ENCODE measurements around the gene RAB35. TPM values are rescaled to one million over a fixed set of nuclear protein-coding genes. Genes with fewer than 3 reads are reported as not detected.

Gene RAB35
- total RNA-seq, 4 donors from 2014 or later, result 31.5 to 39.5 (median 33.8) TPM

DNA sequence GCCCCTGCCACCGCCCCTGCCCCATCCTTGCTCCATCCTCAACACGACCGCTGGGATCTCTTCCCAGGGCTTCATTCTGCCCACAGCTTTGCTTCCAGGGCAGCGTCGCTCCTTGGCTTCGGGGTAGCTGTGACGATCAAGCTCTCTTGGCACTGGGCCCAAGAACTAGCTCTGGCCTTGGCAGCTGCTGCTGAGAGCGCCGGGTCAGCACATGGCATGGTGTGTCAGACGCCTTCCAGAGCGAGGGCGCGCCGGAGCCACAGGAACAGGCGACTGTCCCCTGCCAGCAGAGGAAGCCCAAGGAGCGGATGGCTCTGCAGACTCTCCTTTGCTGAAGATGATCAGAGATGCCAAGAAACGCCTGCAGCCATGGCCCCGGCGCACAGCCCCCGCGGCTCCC is 15.9 kb downstream of the RAB35 start:
- TF ChIP-seq, protein P1, sequence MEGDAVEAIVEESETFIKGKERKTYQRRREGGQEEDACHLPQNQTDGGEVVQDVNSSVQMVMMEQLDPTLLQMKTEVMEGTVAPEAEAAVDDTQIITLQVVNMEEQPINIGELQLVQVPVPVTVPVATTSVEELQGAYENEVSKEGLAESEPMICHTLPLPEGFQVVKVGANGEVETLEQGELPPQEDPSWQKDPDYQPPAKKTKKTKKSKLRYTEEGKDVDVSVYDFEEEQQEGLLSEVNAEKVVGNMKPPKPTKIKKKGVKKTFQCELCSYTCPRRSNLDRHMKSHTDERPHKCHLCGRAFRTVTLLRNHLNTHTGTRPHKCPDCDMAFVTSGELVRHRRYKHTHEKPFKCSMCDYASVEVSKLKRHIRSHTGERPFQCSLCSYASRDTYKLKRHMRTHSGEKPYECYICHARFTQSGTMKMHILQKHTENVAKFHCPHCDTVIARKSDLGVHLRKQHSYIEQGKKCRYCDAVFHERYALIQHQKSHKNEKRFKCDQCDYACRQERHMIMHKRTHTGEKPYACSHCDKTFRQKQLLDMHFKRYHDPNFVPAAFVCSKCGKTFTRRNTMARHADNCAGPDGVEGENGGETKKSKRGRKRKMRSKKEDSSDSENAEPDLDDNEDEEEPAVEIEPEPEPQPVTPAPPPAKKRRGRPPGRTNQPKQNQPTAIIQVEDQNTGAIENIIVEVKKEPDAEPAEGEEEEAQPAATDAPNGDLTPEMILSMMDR (IDR thresholded peaks at IDR 0.05), result no peak
- no peak for TF ChIP-seq POLR2A (IDR thresholded peaks at IDR 0.05)
- WGBS, 2 donors, result 39 to 46% methylated on average over 13 to 20 of the region's 21 CpGs
- no peak overlapping the region for H3K4me3 ChIP-seq (ENCODE audit: low read depth, poor library complexity, severe bottlenecking)
- no peak for DNase-seq (ENCODE audit: low spot score in 2 of 2)
- intact Hi-C loops (cut with DNase I; ENCODE audit: low total_unique reads), result no loop called here

DNA sequence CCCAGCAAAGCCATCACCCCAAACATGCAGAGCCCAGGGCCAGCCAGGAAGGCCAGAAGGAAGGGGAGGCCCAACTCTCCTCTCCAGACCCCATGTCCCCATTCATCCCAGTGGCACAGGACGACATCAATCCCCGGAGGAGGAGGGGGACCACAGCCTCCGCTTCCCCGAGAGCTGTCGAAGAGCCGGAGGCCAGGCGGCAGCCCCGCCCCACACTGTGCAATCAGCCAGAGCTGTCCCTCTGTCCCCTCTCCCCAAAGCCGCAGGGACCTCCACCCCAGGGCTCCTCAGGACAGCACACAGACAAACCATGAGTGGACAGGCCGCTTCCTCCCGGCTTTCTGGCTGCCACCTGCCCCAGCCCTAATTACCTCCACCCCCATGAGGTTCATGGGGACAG is 16.8 kb downstream of the RAB35 start:
- intact Hi-C loops (cut with DNase I; ENCODE audit: low total_unique reads), result no loop called here
- no peak for DNase-seq (ENCODE audit: low spot score in 2 of 2)
- TF ChIP-seq POLR2A (IDR thresholded peaks at IDR 0.05), result no peak
- TF ChIP-seq, protein P1 (IDR thresholded peaks at IDR 0.05), result no peak
- 89 to 91% methylated on average over 4 to 8 of the region's 11 CpGs for WGBS, 2 donors
- no peak overlapping the region for H3K4me3 ChIP-seq (ENCODE audit: low read depth, poor library complexity, severe bottlenecking)

DNA sequence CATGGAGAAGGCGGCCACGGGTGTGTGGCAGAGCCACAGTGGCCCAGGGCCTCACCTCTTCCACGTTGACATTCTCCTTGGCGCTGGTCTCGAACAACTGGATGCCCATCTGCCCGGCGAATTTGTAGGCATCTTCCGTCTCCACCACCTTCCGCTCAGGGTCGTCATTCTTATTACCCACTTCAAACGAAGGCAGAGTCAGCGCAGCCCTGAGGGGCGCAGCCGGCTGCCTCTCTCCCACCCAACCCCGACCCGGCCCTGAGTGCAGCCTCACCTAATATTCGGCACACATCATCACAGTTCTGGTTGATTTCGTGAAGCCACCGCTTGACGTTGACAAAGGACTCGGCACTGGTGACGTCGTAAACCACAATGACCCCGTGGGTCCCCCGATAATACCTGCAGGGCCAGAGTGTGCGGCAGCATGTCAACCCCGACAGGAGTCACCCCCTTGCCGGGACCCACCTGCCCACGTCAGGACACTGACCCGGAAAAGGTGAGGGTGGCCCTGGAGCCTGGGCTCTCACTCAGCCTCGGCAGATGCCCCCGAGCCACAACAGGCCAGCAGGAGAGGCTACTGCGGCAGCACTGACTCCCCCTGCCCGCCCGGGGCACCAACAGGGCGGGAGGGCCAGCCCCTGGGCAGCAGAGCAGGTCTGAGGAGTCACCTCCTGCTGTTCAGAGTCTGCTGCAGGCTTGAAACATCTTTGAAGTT is 17.6 kb downstream of the RAB35 start:
- no peak overlapping the region for H3K4me3 ChIP-seq (ENCODE audit: low read depth, poor library complexity, severe bottlenecking)
- intact Hi-C loops (cut with DNase I; ENCODE audit: low total_unique reads), result no loop called here
- TF ChIP-seq POLR2A (IDR thresholded peaks at IDR 0.05), result no peak
- TF ChIP-seq, protein P1 (IDR thresholded peaks at IDR 0.05), result no peak
- no peak for DNase-seq (ENCODE audit: low spot score in 2 of 2)
- WGBS, 2 donors, result 82 to 92% methylated on average over 34 to 36 of the region's 36 CpGs

DNA sequence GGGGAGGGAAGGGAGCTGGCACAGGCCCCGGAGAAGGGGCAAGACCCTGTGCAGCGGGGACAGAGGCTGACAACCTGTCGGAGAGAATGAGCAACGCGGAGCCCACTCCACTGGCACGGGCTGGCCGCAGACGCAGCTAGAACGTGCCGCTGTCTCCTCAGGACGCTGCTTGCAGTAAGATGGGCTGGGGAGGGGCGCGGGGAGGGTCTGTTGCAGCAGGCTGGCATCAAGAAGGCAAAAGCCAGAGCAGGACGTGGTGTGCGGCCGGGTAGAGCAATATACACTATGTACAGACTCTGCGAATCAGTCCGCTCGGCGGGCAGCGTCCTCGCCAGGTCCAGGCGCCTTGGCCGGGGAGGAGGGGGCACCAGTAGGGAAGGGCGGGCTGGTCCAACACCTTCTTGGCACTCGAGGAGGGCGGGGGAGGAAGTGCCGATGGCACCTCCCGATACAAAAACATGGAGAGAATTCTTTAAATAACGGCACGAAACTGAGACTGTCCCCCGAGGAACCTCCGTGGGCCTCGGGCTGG is 19.8 kb downstream of the RAB35 start:
- intact Hi-C loops (cut with DNase I; ENCODE audit: low total_unique reads), result no loop called here
- no peak overlapping the region for H3K4me3 ChIP-seq (ENCODE audit: low read depth, poor library complexity, severe bottlenecking)
- TF ChIP-seq, protein P1 (IDR thresholded peaks at IDR 0.05), result no peak
- TF ChIP-seq POLR2A (IDR thresholded peaks at IDR 0.05), result no peak
- no peak for DNase-seq (ENCODE audit: low spot score in 2 of 2)
- WGBS, 2 donors, result 93 to 94% methylated on average over 34 of the region's 34 CpGs

DNA sequence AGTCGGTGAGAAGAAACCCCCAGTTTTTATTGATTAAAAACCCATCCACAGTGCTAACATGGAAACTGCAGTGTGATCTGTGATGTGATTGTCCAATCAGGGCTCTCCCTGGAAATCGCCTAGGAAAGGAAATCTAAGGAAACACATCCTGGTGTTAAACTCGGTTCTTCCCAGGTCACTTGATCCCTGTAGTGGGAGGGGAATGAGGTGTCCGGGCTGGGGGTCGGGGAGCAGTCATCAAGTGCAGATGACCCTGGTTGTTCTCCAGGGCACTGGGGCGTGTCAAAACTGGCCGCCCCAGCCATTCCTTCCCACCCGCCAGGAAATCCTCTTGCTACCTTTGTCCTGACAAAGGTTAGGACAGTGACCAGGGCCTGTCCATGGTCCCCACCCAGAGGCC is 20.8 kb downstream of the RAB35 start:
- 73 to 77% methylated on average over 8 of the region's 8 CpGs for WGBS, 2 donors
- intact Hi-C loops (cut with DNase I; ENCODE audit: low total_unique reads), result no loop called here
- no peak for DNase-seq (ENCODE audit: low spot score in 2 of 2)
- no peak for TF ChIP-seq POLR2A (IDR thresholded peaks at IDR 0.05)
- TF ChIP-seq, protein P1 (IDR thresholded peaks at IDR 0.05), result no peak
- no peak overlapping the region for H3K4me3 ChIP-seq (ENCODE audit: low read depth, poor library complexity, severe bottlenecking)

Data from lower leg skin (tissue), 4 donors.